Caki2 (cell line): ENCODE measurements around the gene SLC39A7. TPM values are rescaled to one million over a fixed set of nuclear protein-coding genes. Genes with fewer than 3 reads are reported as not detected.
A peak's percentile ranks its signal among the peaks of the same experiment; 100 is the strongest.

Experiments used
- DNase-seq: peaks from one replicate; pipeline ENCODE4 v3.0.0-alpha.2; 2015; ENCODE audit warnings: low read depth
- in situ Hi-C: cut with HindIII; loops from 2 replicates; pipeline ENCODE4 v1.10.0; 2016; ENCODE audit warnings: low sequenced_read_pairs, low pct_unique_long_range_greater_than_20kb, mixed read lengths
- total RNA-seq: library from RNA; depleted of rRNA; stranded (reverse); fragments of >200 nt; shearing (Covaris generic); gene quantifications from 2 replicates; pipeline ENCODE4 v1.2.3, GENCODE V29; 2014; ENCODE audit warnings: low replicate concordance

Gene SLC39A7
- total RNA-seq, 1 experiment from 2014 or later, result 232 TPM

- no peak for DNase-seq
These were observed 15.5 kb upstream of the SLC39A7 start for GRCh38 chr6:33185190-33185589.

GRCh38 chr6:33185654-33186187, 14.9 kb upstream of the SLC39A7 start:
- DNase-seq, result no peak
- in situ Hi-C loops, result no loop called here

More at GRCh38 chr6:33185190-33185589, 15.5 kb upstream of the SLC39A7 start:
- in situ Hi-C loops, result no loop called here

GRCh38 chr6:33187809-33188208, 12.9 kb upstream of the SLC39A7 start:
- DNase-seq, result no peak
- in situ Hi-C loops, result no loop called here

GRCh38 chr6:33189164-33189563, 11.5 kb upstream of the SLC39A7 start:
- DNase-seq, result no peak
- in situ Hi-C loops, result no loop called here

DNA sequence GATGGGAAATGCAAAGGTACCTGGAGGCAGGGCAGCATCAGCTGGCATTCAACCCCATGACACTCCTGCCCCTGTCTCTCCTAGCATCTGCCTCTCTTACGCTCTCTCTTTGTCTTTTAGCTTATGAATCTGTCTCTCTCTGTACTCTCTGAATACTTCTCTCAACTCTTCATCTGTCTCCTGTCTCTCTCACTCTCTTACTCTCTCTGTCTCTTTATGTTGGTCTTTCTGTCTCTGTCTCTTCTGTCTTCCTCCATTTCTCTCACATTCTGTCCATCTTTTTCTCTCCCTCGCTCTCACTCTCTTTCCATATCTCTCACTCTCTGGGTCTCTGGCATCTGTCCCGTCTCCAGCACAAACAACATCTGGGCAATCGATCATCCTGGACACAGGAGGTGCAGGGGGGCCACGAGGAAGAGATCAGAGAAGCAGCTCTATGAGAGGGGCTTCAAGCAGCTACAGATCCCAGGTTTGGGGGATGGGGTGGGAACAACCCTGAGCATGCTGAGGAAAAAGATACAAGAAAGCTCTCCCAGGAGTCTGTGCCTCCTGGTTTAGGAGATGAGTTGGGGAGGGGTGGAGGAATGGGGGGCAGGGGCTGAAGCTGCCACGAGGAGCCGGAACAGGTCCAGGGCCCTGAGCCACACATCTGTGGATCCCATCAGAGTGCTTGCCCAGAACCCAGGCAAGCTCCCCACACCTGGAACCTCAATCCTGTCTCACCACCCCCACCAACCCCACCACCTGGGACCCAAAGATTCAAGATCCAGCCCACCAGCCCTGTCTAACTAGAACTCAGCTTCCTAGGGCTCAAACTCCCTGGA, 10.8 kb upstream of the SLC39A7 start:
- no peak for DNase-seq
- in situ Hi-C loops, result no loop called here

- in situ Hi-C loops, result no loop called here
- no peak for DNase-seq
These were observed 10.1 kb upstream of the SLC39A7 start for GRCh38 chr6:33190504-33191107.

- in situ Hi-C loops, result no loop called here
These were observed 9.1 kb upstream of the SLC39A7 start for GRCh38 chr6:33191383-33192104.

GRCh38 chr6:33192105-33192646, 8.5 kb upstream of the SLC39A7 start, which contains the start of gene COL11A2:
Gene COL11A2 (minus strand): TSS chr6:33192467. CDS start chr6:33192240, 227 bp downstream.
- in situ Hi-C loops, result no loop called here
- DNase-seq, result no peak

More at GRCh38 chr6:33191383-33192104, 9.1 kb upstream of the SLC39A7 start:
- no peak for DNase-seq

DNA sequence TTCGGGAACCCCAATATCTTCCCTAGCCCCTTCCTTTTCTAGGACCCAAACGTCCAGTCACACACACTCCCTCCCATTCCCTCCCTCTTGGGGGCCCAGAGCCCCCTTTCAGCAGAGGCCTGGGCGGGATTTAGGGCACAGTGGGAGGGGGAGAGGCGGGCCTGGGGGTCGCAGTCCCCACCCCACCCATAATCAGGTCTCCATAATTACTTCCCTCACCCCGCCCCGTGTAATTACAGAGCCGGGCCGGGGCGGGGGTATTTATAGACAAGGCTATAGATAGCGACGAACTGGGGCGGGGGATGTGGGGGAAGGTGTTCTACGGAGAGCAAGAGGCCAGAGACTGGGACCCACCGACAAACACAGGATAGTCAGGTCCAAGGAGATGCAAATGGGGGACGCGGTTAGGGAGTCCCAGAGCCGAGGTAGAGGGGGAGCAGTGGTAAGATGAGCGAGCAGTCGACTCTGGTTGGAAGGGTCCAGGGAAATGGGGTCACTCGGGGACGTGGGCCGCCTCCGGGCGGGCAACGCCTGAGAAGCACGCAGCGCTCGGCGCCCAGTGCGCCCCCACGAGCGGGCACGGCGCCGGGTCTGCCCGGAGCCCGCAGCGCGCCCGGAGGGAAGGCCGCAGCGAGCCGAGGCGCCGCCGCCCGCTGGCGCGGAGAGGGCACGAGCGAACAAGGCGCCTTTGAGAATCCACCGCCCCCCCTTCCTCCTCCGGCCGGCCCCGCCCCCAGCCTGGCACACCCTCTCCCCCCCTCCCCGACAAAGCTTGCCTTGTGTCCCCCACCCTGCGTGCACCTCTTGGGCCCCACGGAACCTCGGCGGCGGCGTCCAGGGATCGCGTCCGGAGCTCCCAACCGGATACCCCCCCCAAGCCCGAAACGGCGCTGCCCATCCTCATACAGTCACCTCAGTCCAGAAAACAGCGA, 7.7 kb upstream of the SLC39A7 start:
- in situ Hi-C loops, result no loop called here
- no peak for DNase-seq

- in situ Hi-C loops, result no loop called here
These were observed 7.0 kb upstream of the SLC39A7 start for GRCh38 chr6:33193619-33194018.

DNA sequence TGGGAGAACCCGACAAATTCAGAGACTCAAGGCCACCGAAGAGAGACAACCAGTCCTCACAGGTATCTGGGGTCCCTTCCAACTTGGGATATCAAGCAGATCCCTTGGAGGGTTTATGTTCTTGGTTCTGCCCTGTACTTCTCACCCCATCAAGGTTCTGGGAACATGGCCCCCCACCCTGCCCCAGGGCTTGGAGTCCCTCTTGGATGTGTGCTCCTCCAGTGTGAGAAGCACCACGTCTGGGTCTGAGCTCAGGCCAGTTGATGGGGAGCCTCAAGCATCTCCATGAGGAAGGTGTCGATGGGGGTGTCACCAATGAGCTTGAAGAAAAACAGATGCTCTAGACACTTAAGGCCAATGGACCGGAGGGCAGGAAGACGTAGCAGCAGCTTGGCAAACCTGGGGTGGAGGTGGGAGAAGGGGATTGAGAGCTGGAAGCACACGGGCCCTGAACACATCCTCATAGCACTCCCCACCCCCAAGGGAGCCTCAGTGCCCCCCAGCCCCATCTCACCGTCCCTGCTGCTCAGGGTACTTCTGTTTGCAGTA, 6.2 kb upstream of the SLC39A7 start:
- in situ Hi-C loops, result no loop called here
- DNase-seq, result no peak

More at GRCh38 chr6:33193619-33194018, 7.0 kb upstream of the SLC39A7 start:
- no peak for DNase-seq

DNA sequence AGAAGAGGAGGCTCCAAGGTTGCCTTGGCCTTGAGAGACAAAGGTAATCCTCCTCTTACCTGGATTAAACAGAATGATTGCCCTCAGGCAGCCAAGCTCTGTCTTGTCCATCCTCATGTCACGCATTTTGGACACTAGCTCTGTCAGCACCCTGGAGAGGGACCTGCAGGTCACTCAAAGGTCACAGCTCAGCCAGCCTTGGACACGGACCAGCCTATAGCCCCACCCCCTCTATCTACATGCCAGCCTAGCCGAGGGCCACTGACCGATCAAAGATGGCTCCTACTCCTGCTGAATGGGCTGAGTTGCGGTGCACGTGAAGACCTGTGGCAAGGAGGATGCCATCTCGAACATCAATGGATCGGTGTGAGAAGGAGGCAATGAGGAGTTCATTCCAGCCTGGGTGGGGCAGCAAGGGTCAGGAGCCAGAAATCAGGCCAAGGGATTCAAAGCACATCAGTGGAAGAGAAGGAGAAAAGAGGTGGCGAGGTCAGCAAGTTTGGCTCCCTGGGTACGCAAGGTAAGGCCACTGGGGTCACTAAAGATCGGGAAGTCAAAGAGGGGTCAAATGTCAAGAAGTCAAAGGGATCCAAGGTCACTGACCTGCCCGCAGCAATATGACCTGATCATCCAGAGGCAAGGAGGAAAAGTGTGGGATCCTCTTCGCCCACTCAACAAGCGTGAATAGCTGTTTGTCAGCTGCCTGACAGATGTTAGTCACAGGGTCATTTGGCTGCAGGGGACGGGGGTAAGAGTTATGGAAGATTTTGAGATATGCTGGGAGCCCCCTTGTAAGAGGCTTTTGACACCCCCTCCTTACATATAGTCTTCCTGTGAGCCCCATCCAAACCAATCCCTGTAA, 5.1 kb upstream of the SLC39A7 start:
- in situ Hi-C loops, result no loop called here
- DNase-seq, result no peak

GRCh38 chr6:33197431-33198048, 3.1 kb upstream of the SLC39A7 start:
- in situ Hi-C loops, result no loop called here
- DNase-seq, result peak; percentile 69

- in situ Hi-C loops, result no loop called here
- no peak for DNase-seq
These were observed 2.4 kb upstream of the SLC39A7 start for GRCh38 chr6:33198159-33198852.

DNA sequence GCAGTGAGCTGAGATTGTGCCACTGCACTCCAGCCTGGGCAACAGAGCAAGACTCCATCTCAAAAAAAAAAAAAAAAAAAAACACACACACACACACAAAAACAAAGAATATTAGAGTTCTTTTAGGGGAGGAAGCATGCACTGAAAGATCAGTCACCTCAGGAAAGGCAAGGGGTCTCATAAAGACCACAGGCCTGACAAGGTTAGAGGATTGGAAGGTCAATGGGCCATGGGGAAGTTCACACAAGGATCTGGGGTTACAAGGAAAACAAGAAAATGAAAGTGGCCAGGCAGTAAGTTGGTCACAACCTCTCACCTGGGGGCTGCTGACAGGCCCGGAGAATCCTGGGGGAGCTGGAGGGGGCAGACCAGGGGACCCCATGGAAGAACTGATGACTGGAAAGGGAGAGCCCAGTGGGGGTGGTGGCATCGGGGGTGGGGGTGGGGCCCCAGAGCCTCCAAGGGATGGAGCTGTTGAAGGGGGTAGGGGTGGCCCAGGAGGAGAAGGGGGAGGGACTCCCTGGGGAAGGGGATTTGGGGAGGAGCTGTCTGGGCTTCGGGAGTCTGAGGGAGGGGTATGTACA, 1.7 kb upstream of the SLC39A7 start:
- no peak for DNase-seq
- in situ Hi-C loops, result no loop called here
